Measurements from ENCODE around the gene NR3C2.

NR3C2 gene

DNA sequence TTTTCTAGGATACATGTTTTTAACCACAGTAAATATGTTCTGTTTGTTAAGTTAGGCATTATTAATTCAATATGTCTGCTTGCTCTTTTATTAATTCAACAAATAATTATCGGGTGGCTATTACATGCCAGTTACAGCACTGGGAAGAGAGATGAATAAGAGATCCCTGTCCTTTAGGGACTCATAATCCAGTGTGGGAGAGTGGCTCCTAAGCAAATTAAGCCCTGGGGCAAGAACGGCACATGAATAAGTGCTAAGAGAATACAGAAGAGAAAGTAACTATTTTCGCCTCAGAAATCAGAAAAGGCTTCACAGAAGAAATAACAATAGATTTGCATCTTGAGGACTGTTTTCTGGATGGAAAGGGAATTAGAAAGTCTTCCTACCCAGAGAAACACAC, 236.7 kb downstream of the NR3C2 start:
- no peak for DNase-seq (ENCODE audit: low read depth)
- in situ Hi-C loops (cut with HindIII; ENCODE audit: low sequenced_read_pairs), result no loop called here
- TF ChIP-seq, protein P1, sequence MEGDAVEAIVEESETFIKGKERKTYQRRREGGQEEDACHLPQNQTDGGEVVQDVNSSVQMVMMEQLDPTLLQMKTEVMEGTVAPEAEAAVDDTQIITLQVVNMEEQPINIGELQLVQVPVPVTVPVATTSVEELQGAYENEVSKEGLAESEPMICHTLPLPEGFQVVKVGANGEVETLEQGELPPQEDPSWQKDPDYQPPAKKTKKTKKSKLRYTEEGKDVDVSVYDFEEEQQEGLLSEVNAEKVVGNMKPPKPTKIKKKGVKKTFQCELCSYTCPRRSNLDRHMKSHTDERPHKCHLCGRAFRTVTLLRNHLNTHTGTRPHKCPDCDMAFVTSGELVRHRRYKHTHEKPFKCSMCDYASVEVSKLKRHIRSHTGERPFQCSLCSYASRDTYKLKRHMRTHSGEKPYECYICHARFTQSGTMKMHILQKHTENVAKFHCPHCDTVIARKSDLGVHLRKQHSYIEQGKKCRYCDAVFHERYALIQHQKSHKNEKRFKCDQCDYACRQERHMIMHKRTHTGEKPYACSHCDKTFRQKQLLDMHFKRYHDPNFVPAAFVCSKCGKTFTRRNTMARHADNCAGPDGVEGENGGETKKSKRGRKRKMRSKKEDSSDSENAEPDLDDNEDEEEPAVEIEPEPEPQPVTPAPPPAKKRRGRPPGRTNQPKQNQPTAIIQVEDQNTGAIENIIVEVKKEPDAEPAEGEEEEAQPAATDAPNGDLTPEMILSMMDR (IDR thresholded peaks at IDR 0.05; ENCODE audit: low read depth, low read length, missing control alignments), result no peak
- no peak overlapping the region for H3K4me3 ChIP-seq (ENCODE audit: low read depth, low read length)

DNA sequence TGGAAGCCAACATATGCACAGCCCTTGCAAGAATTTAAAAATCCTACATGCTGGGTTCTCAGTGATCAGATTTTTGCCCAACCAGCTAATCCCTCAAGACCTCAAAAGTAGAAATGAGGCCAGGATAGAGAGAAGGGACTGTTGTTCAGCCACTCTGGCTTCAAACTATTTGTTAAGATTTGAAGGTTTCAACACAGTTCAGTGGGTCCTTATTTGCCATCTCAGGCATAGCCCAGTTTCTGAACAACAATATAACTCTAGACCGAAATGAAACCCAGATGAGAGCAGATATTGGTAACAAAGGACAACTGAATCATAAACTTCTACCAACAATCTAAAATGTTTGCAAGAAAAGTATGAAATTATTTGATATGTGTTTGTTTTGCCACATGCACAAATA, 237.3 kb downstream of the NR3C2 start:
- TF ChIP-seq, protein P1 (IDR thresholded peaks at IDR 0.05; ENCODE audit: low read depth, low read length, missing control alignments), result no peak
- no peak overlapping the region for H3K4me3 ChIP-seq (ENCODE audit: low read depth, low read length)
- DNase-seq (ENCODE audit: low read depth), result no peak
- in situ Hi-C loops (cut with HindIII; ENCODE audit: low sequenced_read_pairs), result no loop called here

DNA sequence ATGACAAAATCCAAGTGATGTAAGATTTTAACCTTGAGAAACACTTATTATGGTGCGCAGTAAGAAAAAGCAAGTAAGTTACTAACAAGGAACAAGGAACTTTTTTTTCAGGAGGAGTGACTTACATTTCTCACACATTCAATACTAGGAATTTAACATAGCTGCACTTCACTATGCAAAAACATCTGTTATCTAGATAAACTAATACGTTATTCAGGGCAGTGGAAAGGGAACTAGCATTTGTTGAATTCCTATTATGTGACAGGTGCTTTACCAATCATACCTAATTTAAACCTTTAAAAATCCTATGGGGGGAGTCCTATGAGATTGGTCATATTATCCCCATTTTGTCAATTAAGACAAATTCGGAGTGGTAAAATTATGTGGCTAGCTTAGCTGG, 238.0 kb downstream of the NR3C2 start:
- no peak for DNase-seq (ENCODE audit: low read depth)
- TF ChIP-seq, protein P1 (IDR thresholded peaks at IDR 0.05; ENCODE audit: low read depth, low read length, missing control alignments), result no peak
- no peak overlapping the region for H3K4me3 ChIP-seq (ENCODE audit: low read depth, low read length)
- in situ Hi-C loops (cut with HindIII; ENCODE audit: low sequenced_read_pairs), result no loop called here

DNA sequence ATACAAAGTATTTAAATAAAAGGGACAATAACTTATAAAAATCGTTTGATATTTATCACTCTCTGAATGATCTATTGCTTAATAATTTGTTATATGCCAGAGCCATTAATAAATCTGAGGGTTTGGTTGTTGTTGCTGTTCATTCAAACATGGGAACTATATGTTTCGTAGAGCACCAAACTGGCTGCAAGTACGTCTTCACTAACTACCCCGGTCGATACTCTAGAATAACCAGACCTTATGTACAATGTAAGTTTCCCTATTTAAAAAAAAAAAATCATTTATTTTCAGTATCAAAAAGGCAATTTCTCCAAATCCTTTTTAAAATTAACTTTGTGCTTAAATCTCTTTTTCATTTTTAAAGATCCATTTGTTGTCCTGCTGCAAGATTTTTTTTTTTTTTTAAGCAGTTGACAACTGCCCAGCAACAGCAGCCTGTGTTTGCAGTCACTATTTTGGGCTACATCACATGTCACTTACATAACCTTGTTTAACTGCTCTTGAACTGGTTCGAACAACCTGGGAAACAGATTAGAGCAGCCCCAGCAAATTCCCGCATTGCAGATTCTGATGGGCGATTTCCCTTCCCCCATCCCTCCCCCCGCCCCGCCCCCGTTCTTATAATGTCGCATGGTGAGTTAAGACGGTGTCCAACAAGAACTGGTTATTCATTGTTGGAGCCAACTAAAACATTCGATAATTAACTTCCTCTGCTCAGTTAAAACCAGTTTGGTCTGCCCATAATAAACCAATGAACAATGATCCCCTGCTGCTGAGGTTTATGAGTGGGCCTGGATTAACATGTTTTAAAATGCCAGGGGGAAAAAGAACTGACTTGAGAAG, 238.9 kb downstream of the NR3C2 start:
- in situ Hi-C loops (cut with HindIII; ENCODE audit: low sequenced_read_pairs), result no loop called here
- TF ChIP-seq, protein P1 (IDR thresholded peaks at IDR 0.05; ENCODE audit: low read depth, low read length, missing control alignments), result no peak
- DNase-seq (ENCODE audit: low read depth), result peak; percentile 20
- no peak overlapping the region for H3K4me3 ChIP-seq (ENCODE audit: low read depth, low read length)

DNA sequence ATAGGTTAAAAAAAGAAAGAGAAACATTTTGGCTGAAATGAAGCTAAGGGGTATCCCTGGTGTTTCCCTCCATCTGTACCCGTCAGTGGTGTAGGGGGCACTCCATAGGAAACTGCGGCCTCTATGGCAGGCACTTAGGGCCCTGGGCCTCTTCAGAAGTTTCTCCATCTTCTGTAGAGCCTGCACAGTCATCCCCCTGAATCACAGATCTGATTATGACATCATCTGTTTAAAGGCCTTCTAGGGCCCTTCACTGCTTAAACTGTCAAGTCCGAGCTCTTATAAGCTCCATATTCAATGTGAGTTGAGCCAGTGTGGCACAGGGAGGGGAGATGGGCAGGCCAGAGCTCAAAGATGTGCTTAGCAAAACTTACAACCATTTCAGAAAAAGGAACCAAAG, 241.3 kb downstream of the NR3C2 start:
- TF ChIP-seq, protein P1 (IDR thresholded peaks at IDR 0.05; ENCODE audit: low read depth, low read length, missing control alignments), result no peak
- no peak for DNase-seq (ENCODE audit: low read depth)
- in situ Hi-C loops (cut with HindIII; ENCODE audit: low sequenced_read_pairs), result no loop called here
- H3K4me3 ChIP-seq (ENCODE audit: low read depth, low read length), result no peak overlapping the region

DNA sequence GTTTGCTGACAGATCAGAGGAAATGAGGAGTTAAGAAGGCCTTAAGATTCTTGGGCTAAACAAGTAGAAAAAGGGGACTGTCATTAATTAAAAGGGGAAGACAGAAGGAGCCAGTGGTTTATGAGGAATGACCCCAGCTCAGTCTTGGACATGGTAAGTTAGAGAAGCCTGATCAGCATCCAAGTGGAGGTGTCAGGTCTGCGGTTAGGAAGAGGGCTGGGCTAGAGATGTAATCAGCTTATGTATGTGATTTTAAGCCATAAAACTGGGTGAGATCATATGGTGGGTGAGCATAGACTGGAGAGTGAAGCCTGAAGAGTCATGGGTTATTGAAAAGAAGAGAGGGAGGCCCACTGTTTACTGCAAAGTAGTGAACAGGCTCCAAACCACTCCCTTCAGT, 246.1 kb downstream of the NR3C2 start:
- TF ChIP-seq, protein P1 (IDR thresholded peaks at IDR 0.05; ENCODE audit: low read depth, low read length, missing control alignments), result no peak
- no peak for DNase-seq (ENCODE audit: low read depth)
- in situ Hi-C loops (cut with HindIII; ENCODE audit: low sequenced_read_pairs), result no loop called here
- no peak overlapping the region for H3K4me3 ChIP-seq (ENCODE audit: low read depth, low read length)

Data from astrocyte of the cerebellum (primary cell).